Stimulated activated CD8-positive, alpha-beta memory T cell treated with anti-CD3 and anti-CD28 coated beads, Interleukin-7, amount 100 ng/mL, for 1 hour (primary cell): ENCODE results near the gene L3HYPDH.

Source experiments
- DNase-seq, 2 donors: peaks; one replicate each; pipeline ENCODE4 v3.0.0-alpha.2; 2020; ENCODE audit warnings: low read depth in 2 of 2

L3HYPDH gene

DNA sequence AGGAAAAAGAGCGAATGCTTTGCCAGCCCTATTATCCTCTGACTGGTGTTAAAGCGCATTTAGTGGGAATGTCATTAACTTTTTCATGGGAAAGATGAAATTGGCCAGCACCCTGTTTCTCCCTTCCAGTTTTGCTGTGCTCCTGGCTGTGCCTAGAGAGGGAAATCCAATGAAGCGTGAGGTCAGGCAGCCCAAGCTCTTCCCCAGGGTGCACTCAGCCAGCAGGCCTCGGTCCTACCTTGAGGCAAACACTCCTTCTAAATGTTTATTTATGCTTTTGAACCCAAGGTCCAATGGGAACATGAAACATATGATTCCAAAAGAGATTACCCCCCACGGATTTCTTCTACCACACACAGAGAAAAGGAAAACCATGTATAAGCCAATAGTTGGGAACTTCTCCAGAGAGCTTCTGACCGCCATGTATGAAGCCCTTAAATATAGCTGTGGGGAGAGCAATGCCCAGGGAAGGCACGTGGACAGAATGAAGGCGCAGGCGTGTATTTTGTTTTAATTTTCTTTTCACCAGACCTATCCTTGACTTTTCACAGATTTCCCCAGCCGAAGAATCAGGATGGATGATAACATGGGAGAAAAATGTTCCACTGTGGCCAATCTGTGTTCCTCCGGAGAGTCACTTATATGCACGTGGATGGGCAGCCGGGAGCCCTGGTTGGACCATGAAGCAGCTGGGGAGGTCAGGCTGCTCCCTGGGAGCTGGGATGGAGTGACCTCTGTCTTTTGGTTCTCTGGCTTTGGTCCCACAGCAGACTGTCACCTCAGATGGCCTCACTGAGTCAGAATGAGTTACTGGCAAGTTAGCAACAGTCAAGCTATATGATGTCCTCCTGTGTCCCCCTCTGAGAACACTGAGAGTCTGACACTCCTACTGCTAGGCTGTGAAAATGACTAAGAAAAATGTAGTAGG is 56.3 kb downstream of the L3HYPDH start:
- DNase-seq: no peak

- DNase-seq: no peak
These were observed 58.8 kb downstream of the L3HYPDH start for GRCh38 chr14:59425322-59425935.

- DNase-seq: no peak
These were observed 59.7 kb downstream of the L3HYPDH start for GRCh38 chr14:59424341-59425071.
